ENCODE measurements around the gene RHEBL1. TPM values are rescaled to one million over a fixed set of nuclear protein-coding genes. Genes with fewer than 3 reads are reported as not detected.

RHEBL1 gene, protein sequence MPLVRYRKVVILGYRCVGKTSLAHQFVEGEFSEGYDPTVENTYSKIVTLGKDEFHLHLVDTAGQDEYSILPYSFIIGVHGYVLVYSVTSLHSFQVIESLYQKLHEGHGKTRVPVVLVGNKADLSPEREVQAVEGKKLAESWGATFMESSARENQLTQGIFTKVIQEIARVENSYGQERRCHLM
- total RNA-seq (2014; rRNA removed; shearing (Covaris generic)): 0.99 and 2.4 TPM in 2 replicates

DNA sequence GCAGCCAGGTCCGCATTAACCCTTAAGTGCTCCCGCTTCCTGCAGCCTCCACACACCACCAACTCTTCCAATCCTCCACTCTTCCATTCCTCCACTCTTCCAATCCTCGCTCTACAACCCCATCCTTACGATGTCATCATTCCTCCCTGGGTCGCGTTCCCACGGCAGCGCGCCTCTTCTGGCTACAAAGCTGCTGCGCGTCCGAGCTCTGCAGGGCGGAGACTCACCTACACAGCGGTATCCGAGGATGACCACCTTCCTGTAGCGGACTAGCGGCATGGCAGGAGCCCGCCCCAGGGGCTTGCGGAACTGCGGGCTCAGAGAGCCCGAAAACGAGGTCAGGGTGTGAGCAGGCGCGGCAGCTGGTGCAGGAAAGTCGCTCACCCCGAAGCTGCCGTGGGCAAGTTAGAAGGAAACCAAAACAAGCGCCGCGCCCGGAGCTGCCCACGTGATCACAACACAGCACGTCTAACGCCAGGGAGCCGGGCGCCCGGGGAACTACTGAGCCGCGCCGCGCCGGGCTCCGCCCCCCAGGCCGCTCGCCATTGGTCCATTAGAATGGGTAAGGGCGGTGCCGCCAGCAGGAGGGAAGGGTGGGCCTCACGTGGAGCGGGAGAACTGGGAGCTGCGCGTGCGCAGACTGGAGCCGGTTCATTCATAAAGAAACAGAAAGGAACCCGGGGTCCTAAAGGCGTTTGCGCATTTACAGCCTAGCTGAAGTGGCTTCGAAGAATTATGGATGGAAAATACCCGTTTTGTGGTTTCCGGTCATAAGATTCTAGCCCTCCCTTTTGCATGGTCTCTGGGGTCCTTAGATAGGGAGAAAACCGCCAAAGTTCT is at the start of gene RHEBL1:
Gene RHEBL1, minus strand, starts transcription at position 473 of the 840 bp plus-strand sequence. Its CDS starts 194 bp downstream, at position 279.
- DNase-seq (ENCODE audit: low spot score): peak; percentile 96

GRCh38 chr12:49111206-49111605 is 41.4 kb upstream of the RHEBL1 start:
- DNase-seq (ENCODE audit: low spot score): no peak

GRCh38 chr12:49110464-49111155 is 40.8 kb upstream of the RHEBL1 start, which contains the start of gene LMBR1L:
Gene LMBR1L, minus strand, starts transcription at chr12:49110847. Its CDS starts 292 bp downstream, at chr12:49110555.
- DNase-seq (ENCODE audit: low spot score): peak; percentile 97

DNA sequence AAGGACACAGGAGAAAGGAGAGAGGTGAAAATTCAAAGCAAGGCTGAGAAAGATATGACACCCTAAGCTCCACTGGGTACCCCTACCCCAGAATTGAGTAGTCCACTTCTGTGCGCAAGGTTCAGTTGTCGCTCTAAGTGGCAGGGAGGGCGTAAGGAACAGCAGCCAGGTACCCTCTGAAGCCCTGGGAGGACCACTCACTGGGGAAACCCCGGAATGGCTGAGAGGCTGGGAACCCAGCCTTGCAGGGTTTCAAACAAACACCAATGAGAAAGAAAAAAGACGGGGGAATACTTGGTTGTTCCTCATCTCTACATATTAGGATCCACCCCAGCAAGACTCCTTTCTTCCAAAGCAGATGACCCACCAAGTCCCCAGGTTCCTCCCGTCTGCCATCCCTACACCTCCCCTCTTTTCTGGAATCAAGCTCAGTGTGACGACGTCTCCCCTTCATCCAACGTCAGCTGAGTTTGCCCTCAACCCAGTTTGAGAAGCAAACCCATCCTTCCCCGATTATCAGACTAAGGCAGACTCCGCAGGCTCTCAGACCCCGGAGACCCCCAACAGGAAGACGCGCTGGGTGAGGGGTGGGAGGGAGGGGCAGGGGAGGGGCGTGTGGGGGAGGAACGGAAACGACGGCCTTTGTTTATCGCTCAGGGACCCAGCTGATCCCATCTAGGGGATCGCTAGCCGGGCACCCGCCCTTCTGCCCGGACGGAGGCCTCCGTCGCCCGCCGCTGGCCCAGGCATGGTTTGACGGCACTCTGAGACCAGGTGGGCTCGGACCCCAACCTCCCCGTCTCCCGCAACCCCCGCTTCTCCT is 40.1 kb upstream of the RHEBL1 start:
- DNase-seq (ENCODE audit: low spot score): no peak

- DNase-seq (ENCODE audit: low spot score): no peak
Observed at GRCh38 chr12:49108958-49109404, 39.2 kb upstream of the RHEBL1 start.

GRCh38 chr12:49105504-49106084 is 35.8 kb upstream of the RHEBL1 start:
- no peak for DNase-seq (ENCODE audit: low spot score)

- DNase-seq (ENCODE audit: low spot score): no peak
Observed at GRCh38 chr12:49104822-49105221, 35.0 kb upstream of the RHEBL1 start.

- no peak for DNase-seq (ENCODE audit: low spot score)
Observed at GRCh38 chr12:49100380-49100779, 30.6 kb upstream of the RHEBL1 start.

GRCh38 chr12:49098703-49099102 is 28.9 kb upstream of the RHEBL1 start:
- no peak for DNase-seq (ENCODE audit: low spot score)

- no peak for DNase-seq (ENCODE audit: low spot score)
Observed at GRCh38 chr12:49098035-49098451, 28.3 kb upstream of the RHEBL1 start.

- DNase-seq (ENCODE audit: low spot score): no peak
Observed at GRCh38 chr12:49097381-49097780, 27.6 kb upstream of the RHEBL1 start.

DNA sequence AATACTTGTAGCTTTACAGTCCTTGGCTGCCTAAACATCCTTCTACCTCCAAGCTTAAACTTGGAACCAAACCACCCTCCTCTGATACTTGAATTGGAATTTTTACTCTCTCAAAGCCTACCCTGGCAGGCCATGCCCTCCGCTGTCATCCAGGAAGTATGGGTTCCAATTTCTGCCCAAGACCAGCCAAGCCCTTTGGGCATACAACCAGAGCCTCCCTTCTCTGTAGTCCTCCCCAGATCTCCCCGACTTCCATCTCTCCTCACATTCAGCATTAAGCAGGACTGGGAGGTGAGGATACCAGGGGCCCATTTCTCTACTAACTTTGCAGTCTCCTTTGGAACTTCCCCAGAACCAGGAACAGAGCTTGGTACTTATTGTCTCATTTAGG is 25.2 kb upstream of the RHEBL1 start:
- no peak for DNase-seq (ENCODE audit: low spot score)

- no peak for DNase-seq (ENCODE audit: low spot score)
Observed at GRCh38 chr12:49094160-49094974, 24.6 kb upstream of the RHEBL1 start, which contains the start of gene DHH. Gene DHH, minus strand, starts transcription at chr12:49094801. Its CDS starts 289 bp downstream, at chr12:49094512.

GRCh38 chr12:49093792-49094159 is 24.0 kb upstream of the RHEBL1 start:
- DNase-seq (ENCODE audit: low spot score): no peak

GRCh38 chr12:49092816-49093406 is 23.1 kb upstream of the RHEBL1 start:
- DNase-seq (ENCODE audit: low spot score): no peak

DNA sequence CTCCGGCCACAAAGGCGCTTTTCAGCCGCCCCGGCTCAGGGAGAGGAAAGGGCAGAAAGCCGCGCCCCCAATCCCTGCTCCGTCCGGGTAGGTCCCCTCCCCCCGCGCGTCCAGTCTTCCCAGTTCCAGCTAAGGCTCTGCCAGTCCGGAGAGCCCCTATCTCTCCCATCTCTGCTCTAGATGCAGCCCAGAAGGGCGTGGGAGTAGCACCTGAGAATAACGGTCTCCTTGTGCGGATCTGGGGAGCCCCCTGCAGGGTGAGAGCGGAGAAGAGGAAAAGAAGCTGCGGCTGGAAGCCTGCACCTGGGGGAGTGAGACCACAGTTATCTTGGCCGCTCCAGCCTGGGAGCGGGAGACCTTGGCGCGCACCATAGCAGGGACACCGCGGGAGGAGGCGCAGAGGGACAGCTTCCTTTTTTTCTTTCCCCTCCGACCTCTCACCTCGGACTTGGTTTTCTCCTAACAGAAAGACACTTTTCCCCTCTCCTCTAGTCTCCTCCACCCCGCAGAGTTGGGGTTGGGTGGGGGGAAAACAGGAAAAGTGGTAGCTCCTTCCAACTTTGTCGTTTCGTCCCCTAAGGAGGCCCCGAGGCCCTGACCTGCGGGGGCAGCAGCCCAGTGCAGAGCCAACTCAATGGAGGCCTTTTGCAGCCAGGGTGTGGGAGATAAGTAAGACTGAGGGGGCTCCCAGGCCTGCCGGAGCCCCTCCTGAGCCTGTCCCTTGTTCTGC is 22.5 kb upstream of the RHEBL1 start:
- DNase-seq (ENCODE audit: low spot score): no peak

- DNase-seq (ENCODE audit: low spot score): no peak
Observed at GRCh38 chr12:49091836-49092085, 22.0 kb upstream of the RHEBL1 start.

- DNase-seq (ENCODE audit: low spot score): no peak
Observed at GRCh38 chr12:49091056-49091835, 21.5 kb upstream of the RHEBL1 start.
